A673 (cell line): ENCODE measurements around the gene LHPP. TPM values are rescaled to one million over a fixed set of nuclear protein-coding genes. Genes with fewer than 3 reads are reported as not detected.

Experiments
- BruUV-seq: library from RNA; stranded (reverse); fragments of 400-500 nt; replicated peaks from 2 replicates; lab custom pipeline; 2021; lab: Mats Ljungman, UMichigan
- CTCF ChIA-PET: fragments of 300-600 bp; sonication (Branson Sonifier 250); formaldehyde crosslinking; loops from one replicate; lab custom pipeline; 2022; ENCODE audit warnings: antibody characterized with exemption; lab: Charles Lee
- POLR2A ChIA-PET: fragments of 300-600 bp; sonication (Branson Sonifier 250); formaldehyde crosslinking; loops from one replicate; lab custom pipeline; 2022; ENCODE audit warnings: antibody characterized with exemption; ENCODE audit not compliant: low non-redundant PET; lab: Charles Lee
- DNase-seq: peaks from one replicate; pipeline ENCODE4 v3.0.0-alpha.2; 2015; ENCODE audit warnings: low spot score
- H3K27ac ChIP-seq: fragments of 200-600 bp; sonication (generic); 2 replicates; pipeline ENCODE4 v1.5.1; 2016; ENCODE audit warnings: mixed run types, low read depth, mild to moderate bottlenecking, mixed read lengths, antibody characterized with exemption, low read length; ENCODE audit not compliant: poor library complexity, severe bottlenecking
- H3K27me3 ChIP-seq: fragments of 200-600 bp; sonication (generic); replicated peaks from 2 replicates; pipeline ENCODE4 v1.6.1; 2017; ENCODE audit warnings: mixed run types, low read depth, mild to moderate bottlenecking, mixed read lengths, antibody characterized with exemption, low read length; ENCODE audit not compliant: insufficient read depth, poor library complexity
- H3K36me3 ChIP-seq: fragments of 200-600 bp; sonication (generic); 2 replicates; pipeline ENCODE4 v1.6.1; 2016; ENCODE audit warnings: mixed run types, mild to moderate bottlenecking, mixed read lengths, antibody characterized with exemption, low read length; ENCODE audit not compliant: insufficient read depth, poor library complexity, severe bottlenecking
- H3K4me1 ChIP-seq: fragments of 200-600 bp; sonication (generic); 2 replicates; pipeline ENCODE4 v1.6.1; 2017; ENCODE audit warnings: mixed run types, mild to moderate bottlenecking, mixed read lengths, antibody characterized with exemption, low read length; ENCODE audit not compliant: insufficient read depth, poor library complexity, severe bottlenecking
- H3K4me3 ChIP-seq: fragments of 200-600 bp; sonication (generic); 2 replicates; pipeline ENCODE4 v1.5.1; 2016; ENCODE audit warnings: low read depth, mixed run types, mild to moderate bottlenecking, mixed read lengths, low read length; ENCODE audit not compliant: poor library complexity, severe bottlenecking
- H3K9me3 ChIP-seq: fragments of 200-600 bp; sonication (generic); 2 replicates; pipeline ENCODE4 v1.6.1; 2016; ENCODE audit warnings: mixed run types, low read depth, mild to moderate bottlenecking, mixed read lengths, antibody characterized with exemption, low read length; ENCODE audit not compliant: poor library complexity, severe bottlenecking
- CTCF ChIP-seq: fragments of 300-800, 200-600 bp; sonication (generic); conservative IDR thresholded peaks from 2 replicates; pipeline ENCODE4 v1.5.1; 2017; ENCODE audit warnings: low read depth, mild to moderate bottlenecking, antibody characterized with exemption, low read length, moderate library complexity, mixed read lengths
- EZH2 ChIP-seq: fragments of 200-600 bp; sonication (generic); IDR thresholded peaks from 2 replicates; pipeline ENCODE4 v1.6.1; 2017; ENCODE audit warnings: borderline replicate concordance, low read depth, mild to moderate bottlenecking, mixed read lengths, antibody characterized with exemption, low read length; ENCODE audit not compliant: poor library complexity, severe bottlenecking
- intact Hi-C: fragments of 100-400 bp; cut with micrococcal nuclease; formaldehyde crosslinking; loops from one replicate; pipeline ENCODE4 v1.10.0; 2022; ENCODE audit not compliant: unreplicated experiment
- total RNA-seq: library from RNA; stranded (reverse); gene quantifications from 2 replicates; pipeline ENCODE4 v1.2.3, GENCODE V29; 2021

LHPP gene
- total RNA-seq, 1 experiment from 2014 or later, result 2.3 TPM

GRCh38 chr10:124632064-124632531 is 170.5 kb downstream of the LHPP start:
- no peak overlapping the region for H3K4me3 ChIP-seq
- no TSS peak for BruUV-seq
- no peaks in the 10 kb centered on the region for H3K4me1 ChIP-seq
- no peaks in the 10 kb centered on the region for H3K27me3 ChIP-seq
- no peak for TF ChIP-seq EZH2
- peak; percentile 48; the same call in 1 of the 2 replicates for TF ChIP-seq CTCF
- peak; percentile 26 for DNase-seq
- H3K27ac ChIP-seq, result no peak overlapping the region
- ChIA-PET CTCF (interaction anchor here (1.2 kb wide), 1 partner anchor 109 kb away, joined by 4 read pairs; no protein-coding TSS in a partner anchor), POLR2A (no interaction called here)
- intact Hi-C loops, result loop anchor here (5.0 kb wide), 1 partner anchor 110 kb away; the partner anchor contains the start of gene FAM53B
- H3K9me3 ChIP-seq, result no peaks in the 10 kb centered on the region
- H3K36me3 ChIP-seq, result no peaks in the 10 kb centered on the region

DNA sequence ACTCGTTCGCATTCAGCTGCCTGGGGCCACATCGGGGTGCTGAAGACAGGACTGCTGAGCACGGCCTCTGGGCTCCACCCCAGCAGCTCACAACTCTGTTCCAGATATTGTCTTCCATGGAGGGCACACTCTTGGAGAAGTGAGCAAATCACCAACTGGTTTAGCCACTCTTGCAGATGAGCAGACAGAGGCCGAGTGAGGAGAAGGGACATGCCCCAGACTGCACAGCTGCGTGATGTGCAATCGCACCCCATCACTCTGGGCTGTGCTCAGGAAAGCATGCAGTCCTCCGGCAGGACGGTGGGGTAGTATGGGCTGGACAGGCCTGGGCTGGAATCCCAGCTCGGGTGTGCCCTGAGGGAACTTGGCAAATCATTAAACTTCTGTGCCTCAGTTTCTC is 170.9 kb downstream of the LHPP start:
- ChIA-PET POLR2A (no interaction called here), CTCF (interaction anchor here (1.2 kb wide), 1 partner anchor 109 kb away, joined by 4 read pairs; no protein-coding TSS in a partner anchor)
- intact Hi-C loops, result loop anchor here (5.0 kb wide), 1 partner anchor 110 kb away; the partner anchor contains the start of gene FAM53B
- no TSS peak for BruUV-seq
- Histone ChIP-seq H3K27ac (no peak overlapping the region), H3K4me1 (no peaks in the 10 kb centered on the region), H3K9me3 (no peaks in the 10 kb centered on the region), H3K4me3 (no peak overlapping the region), H3K36me3 (no peaks in the 10 kb centered on the region), H3K27me3 (no peaks in the 10 kb centered on the region)
- TF ChIP-seq CTCF (no peak), EZH2 (no peak)
- no peak for DNase-seq

- CTCF ChIA-PET, result no interaction called here
- Histone ChIP-seq H3K27ac (no peak overlapping the region), H3K27me3 (no peaks in the 10 kb centered on the region), H3K4me3 (no peak overlapping the region), H3K36me3 (no peaks in the 10 kb centered on the region), H3K4me1 (no peaks in the 10 kb centered on the region), H3K9me3 (no peaks in the 10 kb centered on the region)
- POLR2A ChIA-PET, result no interaction called here
- TF ChIP-seq EZH2 (no peak), CTCF (no peak)
- DNase-seq, result no peak
- BruUV-seq, result no TSS peak
- intact Hi-C loops, result no loop called here
Observed at GRCh38 chr10:124636271-124636995, 174.8 kb downstream of the LHPP start.
